ENCODE results near the gene AFMID. TPM values are rescaled to one million over a fixed set of nuclear protein-coding genes. Genes with fewer than 3 reads are reported as not detected.

AFMID gene
- total and polyA plus RNA-seq, 2 donors (not counting 3 experiments of a cell fraction or from before 2014, with no cell fraction given): 33.5 to 42.9 TPM

DNA sequence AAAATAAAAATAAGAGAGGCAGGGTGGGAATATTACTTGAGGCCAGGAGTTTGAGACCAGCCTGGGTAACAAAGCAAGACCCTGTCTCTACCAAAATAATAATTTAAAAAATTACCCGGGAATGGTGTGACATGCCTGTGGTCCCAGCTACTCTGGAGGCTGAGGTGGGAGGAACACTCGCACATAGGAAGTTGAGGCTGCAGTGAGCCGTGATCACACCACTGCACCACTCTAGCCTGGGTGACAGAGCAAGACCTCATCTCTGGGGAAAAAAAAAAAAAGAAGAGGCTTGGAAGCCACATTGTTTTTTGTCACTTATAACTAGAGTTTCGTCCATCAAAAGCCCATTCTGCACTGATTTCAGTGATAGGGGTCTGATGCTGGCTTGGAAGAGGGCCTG, 41.0 kb downstream of the AFMID start:
- intact Hi-C loops (cut with micrococcal nuclease): no loop called here
- POLR2A ChIA-PET: no interaction called here

More for the DNA sequence above, 41.0 kb downstream of the AFMID start:
- FAIRE-seq (no peak), DNase-seq (ENCODE audit: low read depth, low spot score) (no peak)
- H4K20me1 ChIP-seq (replicated peaks; ENCODE audit: control insufficient read depth, extremely low read depth, insufficient read depth, low read length): no peaks in the 10 kb centered on the region
- H3K4me3 ChIP-seq (replicated peaks in 1 of 3; ENCODE audit: insufficient read depth in 1 of 3, low read depth in 1 of 3, low read length in 3 of 3): no peak overlapping the region
- H2AFZ ChIP-seq (ENCODE audit: low read depth, low read length): no peak overlapping the region
- no peak overlapping the region for H3K4me2 ChIP-seq (ENCODE audit: insufficient read depth, low read length)
- CTCF ChIA-PET: interaction anchor here (0.6 to 1.9 kb wide), 2 partner anchors 23 to 624 kb away, joined by 3 to 7 read pairs; no protein-coding TSS in a partner anchor
- H3K9me1 ChIP-seq (replicated peaks; ENCODE audit: control insufficient read depth, extremely low read depth, insufficient read depth, low read length): no peaks in the 10 kb centered on the region
- H3K27ac ChIP-seq (ENCODE audit: insufficient read depth, low read depth, low read length): no peak overlapping the region
- TF ChIP-seq JUN (IDR thresholded peaks at IDR 0.05; ENCODE audit: borderline replicate concordance, insufficient read depth, insufficient read length, low read depth) (no peak), FOS (IDR thresholded peaks at IDR 0.05; ENCODE audit: borderline replicate concordance, insufficient read depth, low read length) (no peak), MYC (IDR thresholded peaks at IDR 0.05; ENCODE audit: low read depth, low read length) (no peak), POLR2A (IDR thresholded peaks at IDR 0.05; ENCODE audit: low read depth, low read length) (no peak), EZH2 (IDR thresholded peaks at IDR 0.05; ENCODE audit: borderline replicate concordance, low read depth, low read length, severe bottlenecking) (no peak), GATA2 (IDR thresholded peaks at IDR 0.05; ENCODE audit: insufficient read depth, insufficient read length, low read depth, low read length) (no peak), POLR2AphosphoS5 (IDR thresholded peaks at IDR 0.05; ENCODE audit: insufficient read depth, low read depth, low read length) (no peak)
- TF ChIP-seq, protein P1, sequence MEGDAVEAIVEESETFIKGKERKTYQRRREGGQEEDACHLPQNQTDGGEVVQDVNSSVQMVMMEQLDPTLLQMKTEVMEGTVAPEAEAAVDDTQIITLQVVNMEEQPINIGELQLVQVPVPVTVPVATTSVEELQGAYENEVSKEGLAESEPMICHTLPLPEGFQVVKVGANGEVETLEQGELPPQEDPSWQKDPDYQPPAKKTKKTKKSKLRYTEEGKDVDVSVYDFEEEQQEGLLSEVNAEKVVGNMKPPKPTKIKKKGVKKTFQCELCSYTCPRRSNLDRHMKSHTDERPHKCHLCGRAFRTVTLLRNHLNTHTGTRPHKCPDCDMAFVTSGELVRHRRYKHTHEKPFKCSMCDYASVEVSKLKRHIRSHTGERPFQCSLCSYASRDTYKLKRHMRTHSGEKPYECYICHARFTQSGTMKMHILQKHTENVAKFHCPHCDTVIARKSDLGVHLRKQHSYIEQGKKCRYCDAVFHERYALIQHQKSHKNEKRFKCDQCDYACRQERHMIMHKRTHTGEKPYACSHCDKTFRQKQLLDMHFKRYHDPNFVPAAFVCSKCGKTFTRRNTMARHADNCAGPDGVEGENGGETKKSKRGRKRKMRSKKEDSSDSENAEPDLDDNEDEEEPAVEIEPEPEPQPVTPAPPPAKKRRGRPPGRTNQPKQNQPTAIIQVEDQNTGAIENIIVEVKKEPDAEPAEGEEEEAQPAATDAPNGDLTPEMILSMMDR (IDR thresholded peaks at IDR 0.05; ENCODE audit: extremely low read depth in 1 of 2, insufficient read depth in 1 of 2, low read depth in 1 of 2, low read length in 2 of 2): no peak
- TF ChIP-seq, protein P2, sequence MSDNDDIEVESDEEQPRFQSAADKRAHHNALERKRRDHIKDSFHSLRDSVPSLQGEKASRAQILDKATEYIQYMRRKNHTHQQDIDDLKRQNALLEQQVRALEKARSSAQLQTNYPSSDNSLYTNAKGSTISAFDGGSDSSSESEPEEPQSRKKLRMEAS (IDR thresholded peaks at IDR 0.05; ENCODE audit: insufficient read depth, insufficient read length): no peak
- no peak overlapping the region for H3K9ac ChIP-seq (replicated peaks; ENCODE audit: extremely low read depth, insufficient read depth, low read length)
- H3K27me3 ChIP-seq (ENCODE audit: control insufficient read depth in 2 of 2, insufficient read depth in 2 of 2, low read length in 2 of 2): peaks cover 21 to 25% of the 10 kb centered on the region in 2 experiments
- H3K9me3 ChIP-seq (replicated peaks; ENCODE audit: control insufficient read depth, insufficient read depth, low read length): no peaks in the 10 kb centered on the region
- H3K36me3 ChIP-seq (ENCODE audit: control insufficient read depth in 2 of 2, extremely low read depth in 1 of 2, insufficient read depth in 2 of 2, low read length in 2 of 2): no peaks in the 10 kb centered on the region
- H3K4me1 ChIP-seq (ENCODE audit: control insufficient read depth, extremely low read depth, insufficient read depth, low read length): peaks cover 24% of the 10 kb centered on the region
- H3K79me2 ChIP-seq (ENCODE audit: control insufficient read depth, insufficient read depth, low read length): no peaks in the 10 kb centered on the region
- dilution Hi-C loops (cut with MboI; ENCODE audit: extremely low pct_ligation_motif_present, low sequenced_read_pairs): no loop called here
- no TSS peak for BruUV-seq (replicated peaks)
